Common myeloid progenitor, CD34-positive (primary cell): ENCODE data around the gene PARG.

Source experiments
- CTCF ChIA-PET: fragments of 350-600 bp; sonication (Branson Sonifier 250); formaldehyde crosslinking; loops from one replicate; lab custom pipeline; 2021; ENCODE audit warnings: antibody characterized with exemption; lab: Charles Lee
- POLR2A ChIA-PET: fragments of 350-600 bp; sonication (Branson Sonifier 250); formaldehyde crosslinking; loops from one replicate; lab custom pipeline; 2021; ENCODE audit warnings: antibody characterized with exemption; lab: Charles Lee
- DNase-seq, 3 donors: peaks; one replicate each; pipeline versions ENCODE4 v3.0.0 to v3.0.0-alpha.2; 2013
- H3K27ac ChIP-seq, 2 experiments: 1 replicate in 1 of 2; 2 replicates in 1 of 2; pipeline ENCODE4 v1.7.0; 2013; ENCODE audit warnings: inconsistent platforms in 2 of 2, low read length in 2 of 2, mild to moderate bottlenecking in 2 of 2, low read depth in 1 of 2, moderate library complexity in 1 of 2; ENCODE audit not compliant: severe bottlenecking in 2 of 2, insufficient read depth in 1 of 2, poor library complexity in 1 of 2
- H3K27me3 ChIP-seq, 5 experiments: replicated peaks in 2 of 5; 1 replicate in 3 of 5; 2 replicates in 2 of 5; pipeline versions ENCODE4 v1.6.1 to v1.7.0; 2013; ENCODE audit warnings: low read length in 4 of 5, mild to moderate bottlenecking in 2 of 5, moderate library complexity in 2 of 5, inconsistent platforms in 1 of 5; ENCODE audit not compliant: insufficient read depth in 5 of 5, control insufficient read depth in 4 of 5
- H3K36me3 ChIP-seq, 4 experiments: 1 replicate in 2 of 4; 2 replicates in 2 of 4; pipeline versions ENCODE4 v1.6.1 to v1.7.0; 2013; ENCODE audit warnings: low read length in 3 of 4, control low read depth in 1 of 4, mild to moderate bottlenecking in 1 of 4; ENCODE audit not compliant: control insufficient read depth in 4 of 4, insufficient read depth in 4 of 4
- H3K4me1 ChIP-seq, 4 experiments: 1 replicate in 3 of 4; 2 replicates in 1 of 4; pipeline versions ENCODE4 v1.6.1 to v1.7.1; 2013; ENCODE audit warnings: low read length in 3 of 4, mild to moderate bottlenecking in 3 of 4, control low read depth in 1 of 4, inconsistent platforms in 1 of 4, moderate library complexity in 1 of 4; ENCODE audit not compliant: control insufficient read depth in 4 of 4, insufficient read depth in 4 of 4; ENCODE audit errors: control extremely low read depth in 1 of 4
- H3K4me3 ChIP-seq, 7 experiments: 1 replicate in 4 of 7; 2 replicates in 3 of 7; pipeline versions ENCODE4 v1.5.1 to v1.7.0; 2013; ENCODE audit warnings: mild to moderate bottlenecking in 7 of 7, low read length in 6 of 7, moderate library complexity in 6 of 7, inconsistent platforms in 2 of 7, low read depth in 2 of 7, control low read depth in 1 of 7; ENCODE audit not compliant: insufficient read depth in 4 of 7, control insufficient read depth in 1 of 7; ENCODE audit errors: extremely low read depth in 1 of 7
- H3K9me3 ChIP-seq, 5 experiments: 1 replicate in 4 of 5; 2 replicates in 1 of 5; pipeline versions ENCODE4 v1.6.1 to v1.7.1; 2013; ENCODE audit warnings: low read length in 4 of 5, mild to moderate bottlenecking in 2 of 5, inconsistent platforms in 1 of 5, low read depth in 1 of 5, moderate library complexity in 1 of 5; ENCODE audit not compliant: control insufficient read depth in 4 of 5, insufficient read depth in 2 of 5; ENCODE audit errors: control extremely low read depth in 1 of 5
- WGBS: methylation state at CpG from one replicate; pipeline ENCODE4 v1.1.5; 2013; ENCODE audit not compliant: insufficient coverage; 5-methylcytosine and 5-hydroxymethylcytosine counted together

The PARG gene

GRCh38 chr10:49841615-49842332, 100.1 kb downstream of the PARG start:
- Histone ChIP-seq H3K4me1 (no peaks in the 10 kb centered on the region), H3K27me3 (no peaks in the 10 kb centered on the region), H3K4me3 (no peak overlapping the region), H3K36me3 (peaks cover 14 to 27% (median 18%) of the 10 kb centered on the region in 4 experiments), H3K9me3 (no peaks in the 10 kb centered on the region), H3K27ac (no peak overlapping the region)
- WGBS = 94% methylated on average over 10 of the region's 11 CpGs
- ChIA-PET CTCF (interaction anchor here (1.3 kb wide), 1 partner anchor 9 kb away, joined by 3 read pairs; no protein-coding TSS in a partner anchor), POLR2A (no interaction called here)
- no peak for DNase-seq

GRCh38 chr10:49837685-49838084, 104.1 kb downstream of the PARG start:
- no peaks in the 10 kb centered on the region for H3K9me3 ChIP-seq
- POLR2A ChIA-PET = no interaction called here
- WGBS = 80% methylated on average over 1 of the region's 1 CpG
- no peaks in the 10 kb centered on the region for H3K27me3 ChIP-seq
- H3K27ac ChIP-seq = no peak overlapping the region
- H3K4me1 ChIP-seq = no peaks in the 10 kb centered on the region
- H3K4me3 ChIP-seq = no peak overlapping the region
- no peak for DNase-seq
- CTCF ChIA-PET = no interaction called here
- peaks cover 6 to 27% (median 12%) of the 10 kb centered on the region in 4 experiments for H3K36me3 ChIP-seq

- no peak for DNase-seq
- H3K36me3 ChIP-seq = peaks cover 4 to 32% (median 14%) of the 10 kb centered on the region in 4 experiments
- no peaks in the 10 kb centered on the region for H3K9me3 ChIP-seq
- H3K4me3 ChIP-seq = no peak overlapping the region
- H3K4me1 ChIP-seq = no peaks in the 10 kb centered on the region
- no peak overlapping the region for H3K27ac ChIP-seq
- no peaks in the 10 kb centered on the region for H3K27me3 ChIP-seq
- ChIA-PET POLR2A (no interaction called here), CTCF (no interaction called here)
- 94% methylated on average over 3 of the region's 5 CpGs for WGBS
Measured at GRCh38 chr10:49837051-49837478, 104.8 kb downstream of the PARG start.

- Histone ChIP-seq H3K4me3 (no peak overlapping the region), H3K27me3 (no peaks in the 10 kb centered on the region), H3K36me3 (peaks cover 5 to 29% (median 14%) of the 10 kb centered on the region in 4 experiments), H3K4me1 (no peaks in the 10 kb centered on the region), H3K9me3 (no peaks in the 10 kb centered on the region), H3K27ac (no peak overlapping the region)
- DNase-seq = no peak
- 93% methylated on average over 2 of the region's 3 CpGs for WGBS
- ChIA-PET CTCF (no interaction called here), POLR2A (no interaction called here)
Measured at GRCh38 chr10:49834976-49835375, 106.9 kb downstream of the PARG start.

GRCh38 chr10:49834201-49834600, 107.6 kb downstream of the PARG start:
- no peak for DNase-seq
- no peaks in the 10 kb centered on the region for H3K27me3 ChIP-seq
- 100% methylated on average over 1 of the region's 2 CpGs for WGBS
- ChIA-PET POLR2A (no interaction called here), CTCF (no interaction called here)
- no peaks in the 10 kb centered on the region for H3K4me1 ChIP-seq
- no peak overlapping the region for H3K27ac ChIP-seq
- no peak overlapping the region for H3K4me3 ChIP-seq
- peaks cover 5 to 23% (median 14%) of the 10 kb centered on the region in 4 experiments for H3K36me3 ChIP-seq
- H3K9me3 ChIP-seq = no peaks in the 10 kb centered on the region

- DNase-seq = no peak
- POLR2A ChIA-PET = no interaction called here
- Histone ChIP-seq H3K9me3 (no peaks in the 10 kb centered on the region), H3K4me1 (no peaks in the 10 kb centered on the region), H3K4me3 (no peak overlapping the region), H3K27me3 (no peaks in the 10 kb centered on the region), H3K27ac (no peak overlapping the region), H3K36me3 (peaks cover 5 to 23% (median 13%) of the 10 kb centered on the region in 4 experiments)
- CTCF ChIA-PET = interaction anchor here (1.5 kb wide), 1 partner anchor 8 kb away, joined by 3 read pairs; no protein-coding TSS in a partner anchor
Measured at GRCh38 chr10:49833168-49833567, 108.7 kb downstream of the PARG start.

GRCh38 chr10:49831352-49832035, 110.3 kb downstream of the PARG start:
- Histone ChIP-seq H3K27me3 (no peaks in the 10 kb centered on the region), H3K4me1 (no peaks in the 10 kb centered on the region), H3K4me3 (no peak overlapping the region), H3K27ac (no peak overlapping the region), H3K36me3 (peaks cover 7 to 22% (median 14%) of the 10 kb centered on the region in 4 experiments), H3K9me3 (no peaks in the 10 kb centered on the region)
- ChIA-PET POLR2A (no interaction called here), CTCF (interaction anchor here (0.6 to 1.2 kb wide), 2 partner anchors 14 to 24 kb away, joined by 3 read pairs; no protein-coding TSS in a partner anchor)
- no peak for DNase-seq
- WGBS = 98% methylated on average over 5 of the region's 8 CpGs
